Upper lobe of left lung (tissue), 6 donors: ENCODE measurements around the gene RASSF1. TPM values are rescaled to one million over a fixed set of nuclear protein-coding genes. Genes with fewer than 3 reads are reported as not detected.

Source experiments
- ATAC-seq, 2 donors: fragments of 200-7000 bp; cut with Tn5 transposase; one replicate each; pipeline ENCODE4 v1.9.1; 2022; ENCODE audit warnings: mild to moderate bottlenecking in 2 of 2, moderate library complexity in 2 of 2; ENCODE audit not compliant: low FRiP score in 2 of 2
- DNase-seq, 2 donors: peaks; one replicate each; pipeline ENCODE4 v3.0.0-alpha.2; 2019 to 2020
- H3K27ac ChIP-seq, 4 donors: fragments of 200-600 bp; sonication (generic); one replicate each; pipeline ENCODE4 v1.5.1; 2016 to 2019
- H3K27me3 ChIP-seq, 4 donors: fragments of 200-600 bp; sonication (generic); one replicate each; pipeline ENCODE4 v1.5.1; 2017 to 2019
- H3K36me3 ChIP-seq, 4 donors: fragments of 200-600 bp; sonication (generic); one replicate each; pipeline ENCODE4 v1.5.1; 2016 to 2019
- H3K4me1 ChIP-seq, 4 donors: fragments of 200-600 bp; sonication (generic); one replicate each; pipeline ENCODE4 v1.5.1; 2018 to 2019
- H3K4me3 ChIP-seq, 4 donors: fragments of 200-600 bp; sonication (generic); one replicate each; pipeline ENCODE4 v1.5.1; 2017 to 2019; ENCODE audit warnings: mild to moderate bottlenecking in 2 of 4, moderate library complexity in 1 of 4
- H3K9me3 ChIP-seq, 4 donors: fragments of 200-600 bp; sonication (generic); one replicate each; pipeline ENCODE4 v1.5.1; 2018 to 2019
- CTCF ChIP-seq, 6 experiments: fragments of 450-650 bp in 4 of 6; fragments of 200-600 bp in 2 of 6; sonication (generic) in 2 of 6; IDR thresholded peaks; one replicate each; pipeline ENCODE4 v1.5.1; 2016 to 2019; ENCODE audit warnings: antibody characterized with exemption in 6 of 6
- EP300 ChIP-seq, 4 donors: sonication (generic); formaldehyde crosslinking; IDR thresholded peaks; one replicate each; pipeline ENCODE4 v1.5.1; 2017; ENCODE audit warnings: antibody characterized with exemption in 4 of 4, control low read depth in 2 of 4
- POLR2A ChIP-seq, 4 donors: fragments of 450-650 bp; IDR thresholded peaks; one replicate each; pipeline ENCODE4 v1.5.1; 2016 to 2017; ENCODE audit warnings: antibody characterized with exemption in 4 of 4, mild to moderate bottlenecking in 2 of 4
- POLR2AphosphoS5 ChIP-seq, 2 donors: sonication (generic); formaldehyde crosslinking; IDR thresholded peaks; one replicate each; pipeline ENCODE4 v1.5.1; 2017; ENCODE audit warnings: antibody characterized with exemption in 2 of 2
- WGBS, 2 donors: methylation state at CpG; one replicate each; pipeline ENCODE4 v1.1.5; 2017 to 2018; 5-methylcytosine and 5-hydroxymethylcytosine counted together
- total RNA-seq, 6 donors: library from RNA; depleted of rRNA in 4 of 6; stranded (reverse); fragments of >200 nt in 4 of 6; gene quantifications; one replicate each; pipeline versions ENCODE4 v1.1.0 to v1.2.1, GENCODE V29; 2016 to 2021
- donor health status: DM: no; HTN: no; CAD: no; lungs with moderate emphysema.
- donor health status: DM: no; HTN: yes; CAD: no; lungs with severe emphysema.

The RASSF1 gene
- total RNA-seq, 6 donors from 2014 or later, result 42.7 to 78.9 (median 47.7) TPM

GRCh38 chr3:50299638-50299928 lies 41.1 kb downstream of the RASSF1 start:
- no peaks in the 10 kb centered on the region for H3K27me3 ChIP-seq
- TF ChIP-seq EP300 (IDR thresholded peaks at IDR 0.05), result peak in 3 of 4 donors; percentile 28 to 91 (median 86)
- TF ChIP-seq POLR2AphosphoS5 (IDR thresholded peaks at IDR 0.05), result peak; percentile 32 to 60
- TF ChIP-seq POLR2A (IDR thresholded peaks at IDR 0.05), result no peak
- no peak for ATAC-seq
- H3K9me3 ChIP-seq, result no peaks in the 10 kb centered on the region
- H3K4me1 ChIP-seq, result peaks cover 41 to 55% (median 52%) of the 10 kb centered on the region in 4 donors
- WGBS, 2 donors, result 3% methylated on average over 12 of the region's 12 CpGs; no CpG with 5 or more reads in 1 of the 2 donors
- H3K36me3 ChIP-seq, result peaks cover 0 to 13% (median 2%) of the 10 kb centered on the region in 4 donors
- peak overlapping the region; percentile 85 to 93 (median 92) for H3K27ac ChIP-seq
- peak overlapping the region in 3 of 4 donors; percentile 55 to 86 (median 64) for H3K4me3 ChIP-seq
- DNase-seq, result no peak

- Histone ChIP-seq H3K4me3 (peak within 1 kb of the TSS; percentile 44 to 86 (median 60)), H3K27me3 (no peaks in the 10 kb centered on the region), H3K4me1 (peaks cover 41 to 55% (median 52%) of the 10 kb centered on the region in 4 donors), H3K9me3 (no peaks in the 10 kb centered on the region), H3K36me3 (peaks cover 0 to 13% (median 2%) of the 10 kb centered on the region in 4 donors), H3K27ac (peak within 1 kb of the TSS; percentile 85 to 94 (median 92))
- peak; percentile 98 to 100 for DNase-seq
- WGBS, 2 donors, result 1% methylated on average over 22 to 61 of the region's 61 CpGs
- peak; percentile 94 to 97 for ATAC-seq
- peak; percentile 86 to 93 for TF ChIP-seq POLR2AphosphoS5 (IDR thresholded peaks at IDR 0.05)
- TF ChIP-seq EP300 (IDR thresholded peaks at IDR 0.05), result no peak
- TF ChIP-seq CTCF (IDR thresholded peaks at IDR 0.05), result peak; percentile 35 to 90 (median 76)
- peak in 3 of 4 donors; percentile 61 to 96 (median 95) for TF ChIP-seq POLR2A (IDR thresholded peaks at IDR 0.05)
Measured at GRCh38 chr3:50298836-50299637, 41.6 kb downstream of the RASSF1 start, which contains the start of the genes HYAL3 and NAA80. HYAL3 (minus strand) TSS chr3:50299405; CDS start chr3:50295602, 3,803 bp downstream. NAA80 (minus strand) TSS chr3:50299405; CDS start chr3:50297463, 1,942 bp downstream.

- peaks cover 0 to 13% (median 2%) of the 10 kb centered on the region in 4 donors for H3K36me3 ChIP-seq
- no peak for TF ChIP-seq EP300 (IDR thresholded peaks at IDR 0.05)
- TF ChIP-seq POLR2A (IDR thresholded peaks at IDR 0.05), result no peak
- no peak for TF ChIP-seq CTCF (IDR thresholded peaks at IDR 0.05)
- TF ChIP-seq POLR2AphosphoS5 (IDR thresholded peaks at IDR 0.05), result no peak
- no peaks in the 10 kb centered on the region for H3K27me3 ChIP-seq
Measured at GRCh38 chr3:50297896-50298725, 42.5 kb downstream of the RASSF1 start.

GRCh38 chr3:50297384-50297775 lies 43.3 kb downstream of the RASSF1 start:
- 84 to 100% methylated on average over 2 of the region's 2 CpGs for WGBS, 2 donors
- TF ChIP-seq EP300 (IDR thresholded peaks at IDR 0.05) (no peak), POLR2A (IDR thresholded peaks at IDR 0.05) (no peak), CTCF (IDR thresholded peaks at IDR 0.05) (no peak), POLR2AphosphoS5 (IDR thresholded peaks at IDR 0.05) (peak in 1 of 2 donors; percentile 8)
- peak overlapping the region in 2 of 4 donors; percentile 90 to 94 for H3K27ac ChIP-seq

More at GRCh38 chr3:50297896-50298725, 42.5 kb downstream of the RASSF1 start:
- DNase-seq (no peak), ATAC-seq (no peak)
- Histone ChIP-seq H3K4me3 (peak overlapping the region; percentile 44 to 86 (median 60)), H3K27ac (peak overlapping the region; percentile 85 to 94 (median 92)), H3K4me1 (peaks cover 38 to 47% (median 46%) of the 10 kb centered on the region in 4 donors), H3K9me3 (no peaks in the 10 kb centered on the region)
- 43 to 44% methylated on average over 5 to 9 of the region's 9 CpGs for WGBS, 2 donors

More at GRCh38 chr3:50297384-50297775, 43.3 kb downstream of the RASSF1 start:
- ATAC-seq (no peak), DNase-seq (no peak)
- Histone ChIP-seq H3K36me3 (peaks cover 0 to 13% (median 2%) of the 10 kb centered on the region in 4 donors), H3K4me1 (peaks cover 41 to 47% (median 45%) of the 10 kb centered on the region in 4 donors), H3K27me3 (no peaks in the 10 kb centered on the region), H3K4me3 (no peak overlapping the region), H3K9me3 (no peaks in the 10 kb centered on the region)
